ENCODE results near the gene IMPA2.

GRCh38 chr18:12008181-12008767 is 27.0 kb downstream of the IMPA2 start:
- no peak for TF ChIP-seq GATA3 (IDR thresholded peaks at IDR 0.05; ENCODE audit: low read depth, low read length)
- TF ChIP-seq GATA2 (IDR thresholded peaks at IDR 0.05; ENCODE audit: low read depth, low read length) = no peak

Measured in SH-SY5Y (cell line).